ENCODE data around the gene FOXF1. TPM values are rescaled to one million over a fixed set of nuclear protein-coding genes. Genes with fewer than 3 reads are reported as not detected.
A peak's percentile ranks its signal among the peaks of the same experiment; 100 is the strongest.

Gene FOXF1
- total and polyA plus RNA-seq, 12 donors: 0.07 to 0.64 (median 0.27) TPM; not detected in 3

DNA sequence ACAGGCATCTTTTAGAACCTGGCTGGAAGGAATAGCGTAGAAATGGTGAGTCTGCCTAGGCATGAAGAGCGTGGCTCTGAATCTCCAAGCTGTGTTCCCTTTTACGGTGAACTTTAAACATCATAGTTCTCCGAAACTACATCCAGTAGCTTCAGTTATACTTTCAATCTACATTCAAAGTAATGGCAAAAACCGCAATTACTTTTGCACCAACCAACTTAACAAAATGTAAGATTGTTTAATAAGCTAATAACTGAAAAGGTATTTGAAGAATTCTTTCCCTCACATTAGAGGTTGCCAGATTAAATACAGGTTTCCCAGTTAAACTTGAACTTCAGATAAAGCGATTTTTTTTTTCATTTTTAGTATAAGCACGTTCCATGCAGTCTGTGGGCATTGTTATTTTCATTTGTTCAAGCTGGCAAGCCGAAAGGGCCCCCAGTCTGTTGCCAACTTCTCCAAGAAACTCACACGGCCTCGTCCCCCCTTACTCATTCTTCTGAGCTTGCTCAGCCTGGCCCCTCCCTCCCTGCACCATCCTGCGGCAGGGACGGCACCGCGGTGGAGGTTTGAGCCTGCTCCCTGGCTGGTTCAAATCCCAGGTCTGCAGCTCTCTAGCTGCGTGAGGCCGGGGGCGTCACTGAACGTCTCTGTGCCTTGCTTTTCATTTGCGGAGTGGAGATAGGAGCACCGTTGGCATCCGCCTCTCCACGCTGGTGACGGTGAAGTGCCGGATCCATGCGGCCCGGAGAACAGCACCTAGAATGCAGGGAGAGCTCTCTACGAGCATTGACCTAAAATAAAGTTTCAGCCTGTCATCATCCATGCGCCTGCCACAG is 48.2 kb downstream of the FOXF1 start:
- WGBS, 4 donors: 61 to 68% (median 64%) methylated on average over 28 of the region's 28 CpGs
- no peak for TF ChIP-seq POLR2A (IDR thresholded peaks at IDR 0.05)
- TF ChIP-seq, protein P1, sequence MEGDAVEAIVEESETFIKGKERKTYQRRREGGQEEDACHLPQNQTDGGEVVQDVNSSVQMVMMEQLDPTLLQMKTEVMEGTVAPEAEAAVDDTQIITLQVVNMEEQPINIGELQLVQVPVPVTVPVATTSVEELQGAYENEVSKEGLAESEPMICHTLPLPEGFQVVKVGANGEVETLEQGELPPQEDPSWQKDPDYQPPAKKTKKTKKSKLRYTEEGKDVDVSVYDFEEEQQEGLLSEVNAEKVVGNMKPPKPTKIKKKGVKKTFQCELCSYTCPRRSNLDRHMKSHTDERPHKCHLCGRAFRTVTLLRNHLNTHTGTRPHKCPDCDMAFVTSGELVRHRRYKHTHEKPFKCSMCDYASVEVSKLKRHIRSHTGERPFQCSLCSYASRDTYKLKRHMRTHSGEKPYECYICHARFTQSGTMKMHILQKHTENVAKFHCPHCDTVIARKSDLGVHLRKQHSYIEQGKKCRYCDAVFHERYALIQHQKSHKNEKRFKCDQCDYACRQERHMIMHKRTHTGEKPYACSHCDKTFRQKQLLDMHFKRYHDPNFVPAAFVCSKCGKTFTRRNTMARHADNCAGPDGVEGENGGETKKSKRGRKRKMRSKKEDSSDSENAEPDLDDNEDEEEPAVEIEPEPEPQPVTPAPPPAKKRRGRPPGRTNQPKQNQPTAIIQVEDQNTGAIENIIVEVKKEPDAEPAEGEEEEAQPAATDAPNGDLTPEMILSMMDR (IDR thresholded peaks at IDR 0.05): no peak
- no peak for DNase-seq
- peaks cover 7 to 11% of the 10 kb centered on the region in 2 donors for H3K4me1 ChIP-seq (replicated peaks in 1 of 2)
- H3K27me3 ChIP-seq: peaks cover 3% of the 10 kb centered on the region
- no peak overlapping the region for H3K27ac ChIP-seq
- no peak overlapping the region for H3K4me3 ChIP-seq
- H3K9me3 ChIP-seq (replicated peaks in 1 of 3): no peaks in the 10 kb centered on the region
- no peaks in the 10 kb centered on the region for H3K36me3 ChIP-seq (replicated peaks in 1 of 2)
- intact Hi-C loops (cut with DNase I): no loop called here

DNA sequence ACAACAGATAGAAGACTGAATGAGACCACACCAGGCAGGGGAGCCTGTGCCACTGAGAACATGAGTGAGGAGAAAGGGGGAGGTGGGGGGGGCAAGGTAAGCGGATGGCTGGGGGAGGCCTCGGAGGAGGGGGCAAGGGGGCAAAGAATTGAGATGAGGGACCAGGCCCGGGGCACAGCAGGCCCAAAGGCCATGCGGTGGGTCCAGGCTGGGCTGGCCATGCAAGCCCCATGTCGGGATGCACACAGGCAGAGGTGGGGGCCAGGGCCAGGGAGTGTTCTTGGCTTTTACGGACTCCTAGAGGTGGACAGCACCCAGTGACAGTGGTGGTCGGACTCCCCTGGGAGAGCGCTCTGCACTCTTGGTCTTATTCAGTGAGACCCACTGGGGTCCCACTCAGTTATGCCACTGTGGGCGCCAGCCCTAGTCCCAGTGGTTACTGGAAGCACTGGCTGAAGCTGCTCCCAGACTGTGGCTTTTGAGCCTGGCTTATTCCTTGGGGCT is 49.5 kb downstream of the FOXF1 start:
- Histone ChIP-seq H3K4me3 (no peak overlapping the region), H3K27me3 (peaks cover 12% of the 10 kb centered on the region), H3K9me3 (replicated peaks in 1 of 3) (no peaks in the 10 kb centered on the region), H3K36me3 (replicated peaks in 1 of 2) (no peaks in the 10 kb centered on the region), H3K4me1 (replicated peaks in 1 of 2) (peaks cover 3 to 6% of the 10 kb centered on the region in 2 donors), H3K27ac (no peak overlapping the region)
- intact Hi-C loops (cut with DNase I): loop anchor here in 1 of 2 donors (10.0 kb wide), 1 partner anchor 715 kb away; no protein-coding TSS in a partner anchor
- 74 to 89% (median 76%) methylated on average over 5 to 9 of the region's 9 CpGs for WGBS, 4 donors
- TF ChIP-seq, protein P1 (IDR thresholded peaks at IDR 0.05): no peak
- no peak for TF ChIP-seq POLR2A (IDR thresholded peaks at IDR 0.05)
- no peak for DNase-seq

DNA sequence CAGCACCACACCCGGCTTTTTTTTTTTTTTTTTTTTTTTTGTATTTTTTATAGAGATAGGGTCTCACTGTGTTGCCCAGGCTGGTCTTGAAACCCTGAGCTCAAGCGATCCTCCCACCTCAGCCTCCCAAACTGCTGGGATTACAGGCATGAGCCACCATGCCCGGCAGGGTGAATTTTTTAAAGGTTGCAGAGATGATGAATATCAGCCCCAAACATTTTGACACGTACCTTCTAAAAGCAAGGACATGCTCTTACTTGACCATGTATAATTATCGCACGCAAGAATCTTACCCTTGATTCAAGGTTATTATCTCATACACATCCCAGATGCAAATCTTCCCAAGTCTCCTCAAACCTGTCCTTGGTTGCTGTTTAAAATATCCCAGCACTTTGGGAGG is 52.0 kb downstream of the FOXF1 start:
- Histone ChIP-seq H3K27me3 (peaks cover 37% of the 10 kb centered on the region), H3K4me1 (replicated peaks in 1 of 2) (peaks cover 0 to 6% of the 10 kb centered on the region in 2 donors), H3K4me3 (no peak overlapping the region), H3K9me3 (replicated peaks in 1 of 3) (no peaks in the 10 kb centered on the region), H3K36me3 (replicated peaks in 1 of 2) (no peaks in the 10 kb centered on the region), H3K27ac (no peak overlapping the region)
- 60 to 75% (median 72%) methylated on average over 6 of the region's 6 CpGs for WGBS, 4 donors
- intact Hi-C loops (cut with DNase I): loop anchor here in 1 of 2 donors (10.0 kb wide), 1 partner anchor 712 kb away; no protein-coding TSS in a partner anchor
- TF ChIP-seq POLR2A (IDR thresholded peaks at IDR 0.05): no peak
- TF ChIP-seq, protein P1 (IDR thresholded peaks at IDR 0.05): no peak
- no peak for DNase-seq

DNA sequence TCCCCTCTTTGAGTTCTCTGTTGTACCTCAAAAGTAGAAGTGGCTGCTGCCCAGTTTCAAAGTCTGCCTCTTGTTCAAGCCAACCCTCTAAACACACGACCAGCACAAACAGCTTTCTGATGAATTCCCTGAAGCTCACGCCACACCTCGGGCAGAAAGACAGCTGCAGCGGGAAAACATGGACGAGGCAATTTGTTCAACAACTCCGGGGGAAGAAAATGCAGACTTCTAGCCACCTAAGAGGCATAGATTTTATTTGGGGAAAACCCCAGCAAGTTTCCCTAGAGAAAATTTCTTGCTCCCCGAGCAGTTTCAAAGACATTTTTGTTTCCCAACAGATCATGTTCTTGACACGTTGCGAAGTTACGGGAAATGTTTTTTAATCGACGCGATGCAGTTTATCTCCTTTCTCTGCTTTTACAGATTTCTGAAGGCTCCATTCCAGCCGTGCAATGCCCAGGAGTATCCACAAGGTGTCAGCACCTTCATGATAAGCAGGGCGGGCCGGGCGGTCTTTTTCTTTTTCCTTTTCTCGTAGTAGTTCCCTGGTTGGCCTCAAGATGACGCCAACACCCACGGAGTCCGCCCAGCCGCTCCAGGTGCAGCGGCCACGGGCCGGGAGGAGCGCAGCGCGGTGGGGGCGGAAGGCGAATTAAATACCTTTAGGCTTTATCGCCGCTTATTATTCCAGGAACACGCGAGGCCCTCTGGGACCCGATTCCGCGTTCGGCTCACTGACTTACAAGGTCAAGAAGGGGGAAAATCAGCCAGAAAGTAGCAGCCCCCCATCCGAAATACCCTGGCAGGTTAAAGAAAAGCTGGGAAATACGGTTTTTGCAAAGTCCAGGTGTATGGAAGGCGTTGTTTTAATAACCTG is 53.4 kb downstream of the FOXF1 start:
- peaks cover 0 to 6% of the 10 kb centered on the region in 2 donors for H3K4me1 ChIP-seq (replicated peaks in 1 of 2)
- peak; percentile 86 to 98 (median 95) for DNase-seq
- intact Hi-C loops (cut with DNase I): loop anchor here (2.0 to 10.0 kb wide), 2 partner anchors 711 to 715 kb away; no protein-coding TSS in a partner anchor
- no peak for TF ChIP-seq POLR2A (IDR thresholded peaks at IDR 0.05)
- TF ChIP-seq, protein P1 (IDR thresholded peaks at IDR 0.05): peak; percentile 100
- peak overlapping the region in 2 of 5 donors; percentile 37 to 52 for H3K27ac ChIP-seq
- H3K36me3 ChIP-seq (replicated peaks in 1 of 2): no peaks in the 10 kb centered on the region
- peaks cover 50% of the 10 kb centered on the region for H3K27me3 ChIP-seq
- 0 to 1% (median 1%) methylated on average over 37 to 41 of the region's 41 CpGs for WGBS, 4 donors
- H3K9me3 ChIP-seq (replicated peaks in 1 of 3): no peaks in the 10 kb centered on the region
- H3K4me3 ChIP-seq: peak overlapping the region in 1 of 4 donors; percentile 38
